Activated naive CD4-positive, alpha-beta T cell treated with anti-CD3 and anti-CD28 coated beads, Interleukin-2, amount 50 U/mL, for 72 hours (primary cell): ENCODE results near the gene PRSS2. TPM values are rescaled to one million over a fixed set of nuclear protein-coding genes. Genes with fewer than 3 reads are reported as not detected.

Experiments used
- ATAC-seq, 2 donors: fragments of 150-1000 bp; cut with Tn5 transposase; 2 replicates each; pipeline ENCODE4 v1.10.0; 2021; ENCODE audit warnings: mild to moderate bottlenecking in 2 of 2, moderate library complexity in 2 of 2
- DNase-seq, 2 donors: peaks; one replicate each; pipeline ENCODE4 v3.0.0; 2021 to 2022; ENCODE audit warnings: low spot score in 2 of 2
- H3K27ac Mint-ChIP-seq, 2 donors: one replicate each; pipeline ENCODE4 v1.8.0; 2022; ENCODE audit warnings: mild to moderate bottlenecking in 2 of 2, mixed read lengths in 2 of 2
- H3K36me3 Mint-ChIP-seq, 2 donors: one replicate each; pipeline ENCODE4 v1.8.0; 2022; ENCODE audit warnings: mixed read lengths in 2 of 2
- H3K9me3 Mint-ChIP-seq, 2 donors: one replicate each; pipeline ENCODE4 v1.8.0; 2022; ENCODE audit warnings: mixed read lengths in 2 of 2
- total RNA-seq, 2 donors: library from RNA; stranded (reverse); gene quantifications; one replicate each; pipeline ENCODE4 v1.2.3, GENCODE V29; 2022

The PRSS2 gene
- total RNA-seq, 2 donors from 2014 or later = 0.82 TPM; not detected in 1

- ATAC-seq = no peak
- Mint-ChIP-seq H3K36me3 (peaks cover 0 to 5% of the 10 kb centered on the region in 2 donors), H3K9me3 (peaks cover 3 to 15% of the 10 kb centered on the region in 2 donors), H3K27ac (no peak overlapping the region)
- DNase-seq = no peak
Observed at GRCh38 chr7:142822714-142823113, 51.9 kb downstream of the PRSS2 start.

Other genes starting within 250 kb of the PRSS2 start
- gene PRSS1, start 21.5 kb upstream of the PRSS2 start, total RNA-seq = not detected
- gene EPHB6, start 84.1 kb downstream of the PRSS2 start, total RNA-seq = 10 to 100 TPM; 16.0 to 32.8 TPM
- gene TRPV6, start 114.8 kb downstream of the PRSS2 start, total RNA-seq = under 1 TPM in 1 of 2 donors, not detected in 1; 0.09 TPM
- not detected for gene TRPV5, start 162.8 kb downstream of the PRSS2 start, total RNA-seq
- gene LLCFC1, start 168.5 kb downstream of the PRSS2 start, total RNA-seq = not detected
- gene KEL, start 191.4 kb downstream of the PRSS2 start, total RNA-seq = 1 to 10 TPM in 1 of 2 donors, under 1 TPM in 1; 0.60 to 2.8 TPM